HCT116 (cell line): ENCODE data around the gene OR6C6. TPM values are rescaled to one million over a fixed set of nuclear protein-coding genes. Genes with fewer than 3 reads are reported as not detected.

Experiments used
- ATAC-seq: fragments of 200-7000 bp; cut with Tn5 transposase; 2 replicates; pipeline ENCODE4 v1.9.1; 2020; ENCODE audit warnings: mild to moderate bottlenecking, moderate library complexity
- BruUV-seq: library from RNA; stranded (reverse); fragments of 400-500 nt; replicated peaks from 2 replicates; lab custom pipeline; 2021; lab: Mats Ljungman, UMichigan
- CTCF ChIA-PET: fragments of 300-600 bp; sonication (Branson Sonifier 250); formaldehyde crosslinking; loops from one replicate; lab custom pipeline; 2021; ENCODE audit warnings: antibody characterized with exemption; lab: Charles Lee
- POLR2A ChIA-PET: fragments of 300-600, 350-600 bp; sonication (Branson Sonifier 250); formaldehyde crosslinking; loops from one replicate; lab custom pipeline; 2021; ENCODE audit warnings: antibody characterized with exemption; lab: Charles Lee
- RAD21 ChIA-PET, 2 experiments: fragments of 300-600 bp; sonication (Branson Sonifier 250); formaldehyde crosslinking; loops; one replicate each; lab custom pipeline; 2023; ENCODE audit warnings: low total read pairs in 2 of 2; ENCODE audit not compliant: uncharacterized antibody in 2 of 2, unreplicated experiment in 2 of 2, low non-redundant PET in 1 of 2; lab: Charles Lee
- DNase-seq: peaks from one replicate; pipeline ENCODE4 v3.0.0-alpha.2; 2010; ENCODE audit warnings: low read depth, low spot score
- H2AFZ ChIP-seq: fragments of 200-600 bp; shearing (Covaris generic), sonication (generic); 2 replicates; pipeline ENCODE4 v1.6.1; 2017; ENCODE audit warnings: low read depth, mixed run types, mixed read lengths, antibody characterized with exemption, low read length; ENCODE audit not compliant: poor library complexity, severe bottlenecking
- H3K27ac ChIP-seq: 2 replicates; pipeline ENCODE4 v1.5.1; 2012; ENCODE audit warnings: low read depth, low read length
- H3K27me3 ChIP-seq: fragments of 200-600 bp; sonication (generic); 2 replicates; pipeline ENCODE4 v1.6.1; 2016; ENCODE audit warnings: mixed run types, low read length, mixed read lengths; ENCODE audit not compliant: insufficient read depth
- H3K36me3 ChIP-seq, 2 experiments: fragments of 200-500 bp in 1 of 2; fragments of 200-600 bp in 1 of 2; sonication (Bioruptor generic) in 1 of 2; sonication (generic) in 1 of 2; 2 replicates each; pipeline versions ENCODE4 v1.5.1 to v1.6.1; 2014 to 2016; ENCODE audit warnings: low read length in 2 of 2, inconsistent platforms in 1 of 2, mixed read lengths in 1 of 2, mixed run types in 1 of 2; ENCODE audit not compliant: insufficient read depth in 2 of 2, control insufficient read depth in 1 of 2
- H3K4me1 ChIP-seq, 2 experiments: fragments of 200-600 bp in 1 of 2; sonication (generic) in 1 of 2; 2 replicates each; pipeline versions ENCODE4 v1.5.1 to v1.6.1; 2012 to 2017; ENCODE audit warnings: low read length in 2 of 2, inconsistent platforms in 1 of 2, mild to moderate bottlenecking in 1 of 2, mixed read lengths in 1 of 2, mixed run types in 1 of 2, moderate library complexity in 1 of 2; ENCODE audit not compliant: insufficient read depth in 2 of 2, control insufficient read depth in 1 of 2
- H3K4me2 ChIP-seq: fragments of 200-600 bp; sonication (generic); 2 replicates; pipeline ENCODE4 v1.6.1; 2017; ENCODE audit warnings: mixed run types, low read length, mixed read lengths
- H3K4me3 ChIP-seq, 2 experiments: fragments of 200-600 bp in 1 of 2; sonication (generic) in 1 of 2; replicated peaks in 1 of 2; 2 replicates each; pipeline ENCODE4 v1.5.1; 2011 to 2016; ENCODE audit warnings: low read length in 2 of 2, control low read depth in 1 of 2, low read depth in 1 of 2, mild to moderate bottlenecking in 1 of 2, mixed read lengths in 1 of 2, mixed run types in 1 of 2
- H3K79me2 ChIP-seq: fragments of 200-600 bp; sonication (generic); 2 replicates; pipeline ENCODE4 v1.6.1; 2017; ENCODE audit warnings: mild to moderate bottlenecking, mixed run types, low read length, moderate library complexity, mixed read lengths; ENCODE audit not compliant: insufficient read depth
- H3K9ac ChIP-seq: fragments of 200-600 bp; sonication (generic); 2 replicates; pipeline ENCODE4 v1.6.1; 2016; ENCODE audit warnings: low read length, mixed read lengths
- H3K9me2 ChIP-seq: fragments of 200-600 bp; sonication (generic), shearing (Covaris generic); 2 replicates; pipeline ENCODE4 v1.6.1; 2017; ENCODE audit warnings: mixed run types, mild to moderate bottlenecking, moderate library complexity; ENCODE audit not compliant: insufficient read depth
- H3K9me3 ChIP-seq, 2 experiments: fragments of 200-500 bp in 1 of 2; fragments of 200-600 bp in 1 of 2; sonication (Bioruptor generic) in 1 of 2; sonication (generic) in 1 of 2; 2 replicates each; pipeline ENCODE4 v1.6.1; 2014 to 2017; ENCODE audit warnings: low read length in 2 of 2, mixed read lengths in 2 of 2, inconsistent platforms in 1 of 2, low read depth in 1 of 2, mild to moderate bottlenecking in 1 of 2, mixed run types in 1 of 2, moderate library complexity in 1 of 2; ENCODE audit not compliant: control insufficient read depth in 1 of 2, insufficient read depth in 1 of 2
- H4K20me1 ChIP-seq: fragments of 200-600 bp; sonication (generic), shearing (Covaris generic); 2 replicates; pipeline ENCODE4 v1.6.1; 2017; ENCODE audit warnings: mixed run types, mild to moderate bottlenecking, moderate library complexity; ENCODE audit not compliant: insufficient read depth
- CBX3 ChIP-seq: IDR thresholded peaks from 2 replicates; pipeline ENCODE4 v1.6.1; 2012; ENCODE audit warnings: low read depth
- CTCF ChIP-seq, 3 experiments: fragments of 200-600 bp in 1 of 3; sonication (generic) in 1 of 3; IDR thresholded peaks in 2 of 3; conservative IDR thresholded peaks in 1 of 3; 2 replicates each; pipeline ENCODE4 v1.5.1; 2012 to 2017; ENCODE audit warnings: low read depth in 2 of 3, low read length in 2 of 3, antibody characterized with exemption in 1 of 3, borderline replicate concordance in 1 of 3, control low read depth in 1 of 3, mild to moderate bottlenecking in 1 of 3, mixed read lengths in 1 of 3, mixed run types in 1 of 3, moderate library complexity in 1 of 3; ENCODE audit not compliant: insufficient read depth in 1 of 3
- EGR1 ChIP-seq: IDR thresholded peaks from 2 replicates; pipeline ENCODE4 v1.6.1; 2012; ENCODE audit warnings: low read depth
- ELF1 ChIP-seq: IDR thresholded peaks from 2 replicates; pipeline ENCODE4 v1.6.1; 2012; ENCODE audit warnings: low read depth, borderline replicate concordance
- EZH2 ChIP-seq: fragments of 200-600 bp; sonication (generic); IDR thresholded peaks from 2 replicates; pipeline ENCODE4 v1.6.1; 2017; ENCODE audit warnings: antibody characterized with exemption, mixed run types
- EZH2phosphoT487 ChIP-seq: fragments of 200-600 bp; IDR thresholded peaks from 2 replicates; pipeline ENCODE4 v1.6.1; 2018; ENCODE audit warnings: antibody characterized with exemption, borderline replicate concordance
- POLR2A ChIP-seq: IDR thresholded peaks from 2 replicates; pipeline ENCODE4 v1.7.0; 2011; ENCODE audit warnings: borderline replicate concordance; ENCODE audit not compliant: insufficient read depth, insufficient read length; ENCODE audit errors: extremely low read depth
- POLR2AphosphoS5 ChIP-seq: IDR thresholded peaks from 2 replicates; pipeline ENCODE4 v1.6.1; 2011; ENCODE audit warnings: mild to moderate bottlenecking, low read depth, low read length, moderate library complexity
- RAD21 ChIP-seq: IDR thresholded peaks from 2 replicates; pipeline ENCODE4 v1.6.1; 2012; ENCODE audit warnings: low read depth, mild to moderate bottlenecking
- SIN3A ChIP-seq: IDR thresholded peaks from 2 replicates; pipeline ENCODE4 v1.6.1; 2012; ENCODE audit warnings: low read depth
- SP1 ChIP-seq: IDR thresholded peaks from 2 replicates; pipeline ENCODE4 v1.6.1; 2012; ENCODE audit warnings: low read depth
- ZFX ChIP-seq: fragments of 450-650 bp; IDR thresholded peaks from 2 replicates; pipeline ENCODE4 v1.6.1; 2017
- ZNF274 ChIP-seq: fragments of 200-500 bp; sonication (Bioruptor generic); IDR thresholded peaks from 2 replicates; pipeline ENCODE4 v1.6.1; 2014; ENCODE audit warnings: mild to moderate bottlenecking, low read depth, low read length, inconsistent platforms
- intact Hi-C: fragments of 100-400 bp; cut with micrococcal nuclease; formaldehyde crosslinking; loops from 2 replicates; pipeline ENCODE4 v1.10.0; 2022
- total RNA-seq: library from RNA; stranded (reverse); gene quantifications from one replicate; pipeline ENCODE4 v1.2.1, GENCODE V29; 2021; ENCODE audit not compliant: unreplicated experiment
- TF ChIP-seq, protein P1 (sequence below): IDR thresholded peaks from 2 replicates; pipeline ENCODE4 v1.6.1; 2012; ENCODE audit warnings: low read depth

OR6C6 gene
- total RNA-seq, 1 experiment from 2014 or later: not detected

GRCh38 chr12:55246159-55246558, 50.2 kb downstream of the OR6C6 start:
- no peak for TF ChIP-seq ZNF274
- no peak for TF ChIP-seq RAD21
- no peak for TF ChIP-seq POLR2AphosphoS5
- no peak for TF ChIP-seq ELF1
- no peak for TF ChIP-seq ZFX
- TF ChIP-seq EZH2: no peak
- no peak for TF ChIP-seq EZH2phosphoT487
- no peak for TF ChIP-seq SP1
- TF ChIP-seq, protein P1, sequence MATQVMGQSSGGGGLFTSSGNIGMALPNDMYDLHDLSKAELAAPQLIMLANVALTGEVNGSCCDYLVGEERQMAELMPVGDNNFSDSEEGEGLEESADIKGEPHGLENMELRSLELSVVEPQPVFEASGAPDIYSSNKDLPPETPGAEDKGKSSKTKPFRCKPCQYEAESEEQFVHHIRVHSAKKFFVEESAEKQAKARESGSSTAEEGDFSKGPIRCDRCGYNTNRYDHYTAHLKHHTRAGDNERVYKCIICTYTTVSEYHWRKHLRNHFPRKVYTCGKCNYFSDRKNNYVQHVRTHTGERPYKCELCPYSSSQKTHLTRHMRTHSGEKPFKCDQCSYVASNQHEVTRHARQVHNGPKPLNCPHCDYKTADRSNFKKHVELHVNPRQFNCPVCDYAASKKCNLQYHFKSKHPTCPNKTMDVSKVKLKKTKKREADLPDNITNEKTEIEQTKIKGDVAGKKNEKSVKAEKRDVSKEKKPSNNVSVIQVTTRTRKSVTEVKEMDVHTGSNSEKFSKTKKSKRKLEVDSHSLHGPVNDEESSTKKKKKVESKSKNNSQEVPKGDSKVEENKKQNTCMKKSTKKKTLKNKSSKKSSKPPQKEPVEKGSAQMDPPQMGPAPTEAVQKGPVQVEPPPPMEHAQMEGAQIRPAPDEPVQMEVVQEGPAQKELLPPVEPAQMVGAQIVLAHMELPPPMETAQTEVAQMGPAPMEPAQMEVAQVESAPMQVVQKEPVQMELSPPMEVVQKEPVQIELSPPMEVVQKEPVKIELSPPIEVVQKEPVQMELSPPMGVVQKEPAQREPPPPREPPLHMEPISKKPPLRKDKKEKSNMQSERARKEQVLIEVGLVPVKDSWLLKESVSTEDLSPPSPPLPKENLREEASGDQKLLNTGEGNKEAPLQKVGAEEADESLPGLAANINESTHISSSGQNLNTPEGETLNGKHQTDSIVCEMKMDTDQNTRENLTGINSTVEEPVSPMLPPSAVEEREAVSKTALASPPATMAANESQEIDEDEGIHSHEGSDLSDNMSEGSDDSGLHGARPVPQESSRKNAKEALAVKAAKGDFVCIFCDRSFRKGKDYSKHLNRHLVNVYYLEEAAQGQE: no peak
- no peak for TF ChIP-seq POLR2A
- TF ChIP-seq EGR1: no peak
- TF ChIP-seq CTCF (IDR thresholded peaks at IDR 0.05 in 2 of 3, conservative IDR thresholded peaks at IDR 0.05 in 1 of 3; ENCODE audit: borderline replicate concordance in 1 of 3, insufficient read depth in 1 of 3, low read depth in 2 of 3, low read length in 2 of 3): no peak
- no peak for TF ChIP-seq SIN3A
- no peak for TF ChIP-seq CBX3
- TF ChIP-seq, all 23 proteins: peak for 0
- Histone ChIP-seq H3K9me3 (no peaks in the 10 kb centered on the region), H4K20me1 (no peaks in the 10 kb centered on the region), H3K9ac (no peak overlapping the region), H3K9me2 (no peaks in the 10 kb centered on the region), H3K4me2 (no peak overlapping the region), H3K4me3 (no peak overlapping the region), H3K36me3 (no peaks in the 10 kb centered on the region), H3K4me1 (no peaks in the 10 kb centered on the region), H3K27me3 (peaks cover 18% of the 10 kb centered on the region), H3K79me2 (no peaks in the 10 kb centered on the region), H3K27ac (no peak overlapping the region), H2AFZ (no peak overlapping the region)
- ATAC-seq: no peak
- ChIA-PET CTCF (no interaction called here), RAD21 (no interaction called here), POLR2A (no interaction called here)
- DNase-seq: no peak
- no TSS peak for BruUV-seq
- intact Hi-C loops: no loop called here
